MV-4-11 (cell line): Measurements from ENCODE around the gene OGFR.

Source experiments
- DNase-seq: peaks from one replicate; lab custom pipeline; 2025; lab: John Stamatoyannopoulos, UW

The OGFR gene

GRCh38 chr20:62784497-62784896 lies 20.1 kb upstream of the OGFR start:
- DNase-seq, result no peak

DNA sequence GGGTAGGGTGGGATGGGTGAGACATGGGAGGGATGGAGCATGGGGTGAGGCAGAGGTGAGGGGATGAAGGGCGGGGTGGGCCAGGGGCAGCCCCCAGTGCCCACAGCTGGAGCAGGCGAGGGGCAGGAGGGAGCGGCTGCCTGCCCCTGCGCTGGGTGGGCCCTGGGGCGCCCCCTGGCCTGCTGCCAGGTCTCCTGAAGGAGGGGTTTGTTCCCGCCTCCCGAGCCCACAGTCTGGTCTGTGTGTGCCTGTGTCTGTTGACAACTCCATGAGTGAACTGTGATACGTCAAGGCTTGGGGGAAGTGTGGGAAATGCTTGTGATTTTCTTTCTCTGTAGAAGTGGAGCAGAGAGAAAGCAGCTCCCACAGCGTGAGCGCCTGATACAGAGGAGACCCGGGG lies 19.2 kb upstream of the OGFR start:
- DNase-seq, result no peak

DNA sequence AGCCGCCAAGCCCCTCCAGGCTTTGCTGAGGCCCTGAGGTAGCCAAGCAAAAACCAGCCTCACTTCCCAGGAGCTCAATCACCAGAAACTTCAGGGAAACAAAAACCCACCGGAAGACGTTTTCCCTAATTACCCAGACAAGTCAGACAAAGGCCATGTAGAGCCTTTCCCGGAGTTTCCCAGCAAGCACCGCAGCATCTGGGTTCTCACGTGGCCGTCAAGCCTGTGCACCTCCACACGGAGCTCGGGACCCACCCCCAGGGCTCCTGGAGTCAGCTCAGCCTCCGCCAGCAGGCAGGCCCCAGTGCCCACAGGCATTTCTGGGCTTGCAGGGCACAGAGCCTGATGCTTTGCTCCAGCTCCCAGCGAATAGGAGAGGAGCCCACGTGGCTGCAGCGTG lies 18.5 kb upstream of the OGFR start:
- DNase-seq, result no peak

GRCh38 chr20:62787321-62787720 lies 17.3 kb upstream of the OGFR start:
- DNase-seq, result peak; percentile 58

DNA sequence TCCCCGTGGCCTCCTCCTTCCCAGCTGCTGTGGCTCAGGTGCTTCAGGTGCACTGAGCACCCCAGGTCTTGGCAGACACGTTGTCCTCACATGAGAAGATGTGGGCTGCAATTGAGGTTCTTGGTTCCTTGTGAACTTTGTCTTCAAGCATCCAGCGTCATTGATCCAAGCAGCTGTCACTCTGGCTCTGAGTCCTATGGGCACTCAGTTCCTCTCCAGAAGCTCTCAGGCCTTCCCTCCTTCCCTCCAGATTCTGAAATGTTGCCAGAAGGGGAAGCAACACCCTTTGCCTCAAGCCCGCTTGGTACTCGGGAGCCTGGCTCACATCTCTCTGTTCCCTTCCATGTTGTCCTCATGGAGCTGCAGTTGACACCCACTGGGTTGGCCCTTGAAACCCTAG lies 16.8 kb upstream of the OGFR start:
- peak; percentile 82 for DNase-seq

DNA sequence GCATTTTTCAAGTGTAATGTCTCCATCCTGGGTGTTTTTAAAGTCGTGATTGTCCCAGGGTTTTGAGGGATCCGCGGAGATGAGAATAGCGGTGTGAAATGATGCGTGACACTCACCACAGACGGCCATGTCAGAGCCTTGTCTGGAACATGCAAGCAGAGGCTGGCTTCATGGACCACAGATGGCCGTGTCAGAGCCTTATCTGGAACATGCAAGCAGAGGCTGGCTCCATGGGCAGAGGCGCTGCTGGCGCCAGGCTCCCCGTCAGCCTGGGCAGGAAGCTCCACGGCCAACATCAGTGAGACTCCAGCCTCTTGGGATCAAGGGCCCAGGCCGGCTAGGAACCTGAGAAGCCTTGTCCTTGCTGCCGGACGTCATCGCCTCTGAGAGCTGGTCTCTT lies 16.0 kb upstream of the OGFR start:
- DNase-seq, result no peak

GRCh38 chr20:62790075-62790474 lies 14.6 kb upstream of the OGFR start:
- DNase-seq, result no peak

DNA sequence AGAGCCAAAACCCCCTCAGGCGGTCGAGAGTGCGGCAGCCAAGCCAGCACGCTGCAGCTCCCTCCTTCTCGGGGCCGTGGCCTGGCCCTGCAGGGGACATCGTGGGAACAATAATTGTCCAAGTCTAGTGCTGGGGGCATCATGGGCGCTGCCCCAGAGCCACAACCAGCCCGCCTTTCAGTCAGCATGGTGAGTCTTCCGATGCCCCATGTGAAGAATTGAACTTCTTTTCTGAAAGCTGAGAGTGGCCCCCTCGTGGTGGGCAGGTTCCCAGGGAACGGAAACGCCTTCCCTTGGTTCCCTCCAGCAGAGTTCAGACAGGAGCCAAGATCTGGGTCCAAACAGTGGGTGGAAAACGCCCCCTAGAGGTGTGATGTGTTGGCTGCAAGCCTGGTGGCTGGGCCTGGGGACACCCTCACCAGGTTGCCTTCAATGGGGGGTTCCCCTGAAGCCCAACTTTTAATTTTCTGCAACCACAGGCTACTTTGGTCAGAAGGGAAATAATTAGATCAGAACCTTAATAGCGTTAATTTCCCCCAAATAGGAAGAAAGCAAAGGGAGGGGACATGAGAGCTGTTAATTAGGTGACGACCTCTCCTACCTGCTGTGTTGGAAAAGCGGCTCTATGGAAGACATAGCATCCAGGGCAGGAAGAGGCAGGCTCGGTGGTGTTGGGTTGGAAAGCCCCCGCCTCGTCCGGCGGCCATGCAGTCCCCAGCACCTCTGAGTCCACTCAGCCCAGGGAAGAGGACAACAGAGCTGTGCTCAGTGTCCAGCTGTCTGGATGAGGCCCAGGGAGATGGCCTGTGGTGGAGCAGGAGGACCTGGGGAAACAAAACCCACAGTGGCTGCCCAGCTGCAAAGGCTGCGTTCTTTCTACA lies 13.1 kb upstream of the OGFR start:
- peak; percentile 94 for DNase-seq

DNA sequence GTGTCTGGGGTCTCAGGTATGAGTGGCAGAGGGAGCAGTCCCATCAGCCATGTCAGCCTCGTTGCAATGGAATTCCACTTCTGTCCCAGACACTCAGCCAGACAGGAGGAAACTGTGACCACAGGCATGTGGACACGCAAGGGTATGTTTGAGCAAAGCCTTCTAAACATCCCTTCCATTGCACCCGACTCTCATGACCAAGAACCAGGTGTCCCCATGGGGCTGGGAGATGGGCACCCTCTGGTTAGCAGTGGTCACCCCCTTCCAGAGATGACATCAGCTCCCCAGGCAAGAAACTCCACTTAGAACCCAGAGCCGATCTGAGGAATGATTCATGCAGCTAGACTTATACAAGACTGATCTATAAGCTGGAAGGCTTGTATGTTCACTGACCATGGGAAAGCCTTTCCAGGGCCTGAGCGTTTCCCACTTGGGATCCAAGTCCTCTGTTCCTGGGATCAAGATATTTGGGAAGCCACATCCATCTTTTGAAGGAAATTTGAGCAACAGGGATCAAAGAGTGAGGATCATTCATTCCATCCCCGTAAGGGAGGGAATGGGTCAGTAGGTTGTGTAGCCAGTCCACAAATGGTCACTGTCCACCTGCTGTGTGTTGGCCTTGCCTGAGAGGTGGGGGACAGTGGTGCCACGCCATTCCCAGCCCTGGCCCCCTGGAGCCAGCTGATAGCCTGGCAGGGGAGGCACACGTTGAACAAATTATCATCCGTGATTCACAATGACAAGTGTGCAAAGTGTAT lies 12.3 kb upstream of the OGFR start:
- DNase-seq, result no peak

- no peak for DNase-seq
Observed at GRCh38 chr20:62792940-62793756, 11.5 kb upstream of the OGFR start.

GRCh38 chr20:62793757-62794006 lies 11.0 kb upstream of the OGFR start:
- no peak for DNase-seq

GRCh38 chr20:62794007-62794724 lies 10.5 kb upstream of the OGFR start:
- peak; percentile 95 for DNase-seq

GRCh38 chr20:62795023-62795761 lies 9.4 kb upstream of the OGFR start:
- DNase-seq, result peak; percentile 49

- no peak for DNase-seq
Observed at GRCh38 chr20:62796699-62797491, 7.7 kb upstream of the OGFR start.

GRCh38 chr20:62797671-62798532 lies 6.7 kb upstream of the OGFR start:
- no peak for DNase-seq

DNA sequence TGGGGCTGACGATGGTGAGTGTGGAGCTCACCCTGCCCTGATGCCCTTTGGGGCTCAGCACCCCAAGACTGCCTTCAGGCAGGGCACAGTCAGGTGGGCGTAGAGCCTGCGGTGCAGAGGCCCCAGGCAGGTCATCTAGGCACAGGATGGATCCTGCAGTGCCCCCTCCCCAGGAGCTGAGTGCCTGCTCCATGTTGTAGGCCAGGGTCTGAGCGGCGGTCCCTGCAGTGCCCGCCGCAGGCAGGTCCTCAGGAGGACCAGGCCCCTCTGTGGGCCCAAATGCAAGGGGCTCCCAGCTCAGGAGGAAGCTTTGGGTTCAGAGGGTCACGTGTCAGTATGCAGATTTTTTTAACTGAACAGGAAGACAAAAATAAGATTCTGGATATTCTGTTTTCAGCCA lies 5.6 kb upstream of the OGFR start:
- DNase-seq, result no peak

GRCh38 chr20:62799459-62799858 lies 5.2 kb upstream of the OGFR start:
- no peak for DNase-seq

DNA sequence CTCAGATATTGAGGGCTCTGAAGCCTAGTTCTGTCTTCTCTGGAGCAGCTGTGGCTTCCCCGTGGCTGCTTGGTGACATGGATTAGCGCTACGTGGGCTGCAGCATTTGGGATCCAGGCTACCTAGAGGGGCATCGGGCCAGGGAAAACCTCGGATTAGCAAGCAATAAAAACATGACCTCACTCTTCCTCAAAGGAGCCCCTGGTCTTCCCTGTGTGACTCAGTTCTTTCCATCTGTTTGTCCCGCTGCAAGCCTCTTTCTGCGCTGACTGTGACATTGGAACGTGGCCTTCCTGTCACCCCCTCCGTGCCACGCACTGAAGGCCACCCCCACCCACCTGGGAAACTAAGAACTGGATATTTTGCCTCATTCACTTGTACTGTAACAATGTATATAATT lies 4.8 kb upstream of the OGFR start:
- no peak for DNase-seq
